ENCODE results near the gene UMAD1. TPM values are rescaled to one million over a fixed set of nuclear protein-coding genes. Genes with fewer than 3 reads are reported as not detected.

The UMAD1 gene
- total RNA-seq, 1 donor, result 17.0 TPM

GRCh38 chr7:7815395-7815794 lies 174.8 kb downstream of the UMAD1 start:
- no peak overlapping the region for H3K4me2 ChIP-seq (ENCODE audit: insufficient read depth, low read length)
- no peaks in the 10 kb centered on the region for H3K79me2 ChIP-seq (ENCODE audit: insufficient read depth, low read length)
- H3K36me3 ChIP-seq (ENCODE audit: insufficient read depth, low read length), result no peaks in the 10 kb centered on the region
- no peaks in the 10 kb centered on the region for H3K27me3 ChIP-seq (ENCODE audit: insufficient read depth, low read length)
- no peak for DNase-seq (ENCODE audit: insufficient read length, low spot score, missing footprints)
- no peak for TF ChIP-seq CTCF (IDR thresholded peaks at IDR 0.05; ENCODE audit: extremely low read depth, low read depth, low read length)
- H3K4me1 ChIP-seq (ENCODE audit: insufficient read depth, low read length), result no peaks in the 10 kb centered on the region
- no peaks in the 10 kb centered on the region for H3K9me3 ChIP-seq (ENCODE audit: low read depth, low read length)
- H3K4me3 ChIP-seq (ENCODE audit: insufficient read depth, low read length), result no peak overlapping the region
- no peak overlapping the region for H2AFZ ChIP-seq (ENCODE audit: low read length)
- H3K27ac ChIP-seq (ENCODE audit: low read depth, low read length), result no peak overlapping the region
- no peaks in the 10 kb centered on the region for H4K20me1 ChIP-seq (ENCODE audit: insufficient read depth, low read length)

- Histone ChIP-seq H3K4me3 (ENCODE audit: insufficient read depth, low read length) (no peak overlapping the region), H2AFZ (ENCODE audit: low read length) (no peak overlapping the region), H3K27me3 (ENCODE audit: insufficient read depth, low read length) (no peaks in the 10 kb centered on the region), H3K36me3 (ENCODE audit: insufficient read depth, low read length) (no peaks in the 10 kb centered on the region), H3K9me3 (ENCODE audit: low read depth, low read length) (no peaks in the 10 kb centered on the region), H4K20me1 (ENCODE audit: insufficient read depth, low read length) (no peaks in the 10 kb centered on the region), H3K4me2 (ENCODE audit: insufficient read depth, low read length) (no peak overlapping the region), H3K79me2 (ENCODE audit: insufficient read depth, low read length) (no peaks in the 10 kb centered on the region), H3K27ac (ENCODE audit: low read depth, low read length) (no peak overlapping the region), H3K4me1 (ENCODE audit: insufficient read depth, low read length) (no peaks in the 10 kb centered on the region)
- DNase-seq (ENCODE audit: insufficient read length, low spot score, missing footprints), result no peak
- no peak for TF ChIP-seq CTCF (IDR thresholded peaks at IDR 0.05; ENCODE audit: extremely low read depth, low read depth, low read length)
These were observed 175.5 kb downstream of the UMAD1 start for GRCh38 chr7:7816084-7816483.

- Histone ChIP-seq H4K20me1 (ENCODE audit: insufficient read depth, low read length) (no peaks in the 10 kb centered on the region), H2AFZ (ENCODE audit: low read length) (no peak overlapping the region), H3K27ac (ENCODE audit: low read depth, low read length) (no peak overlapping the region)
These were observed 176.4 kb downstream of the UMAD1 start for GRCh38 chr7:7816816-7817536.

More at GRCh38 chr7:7816816-7817536, 176.4 kb downstream of the UMAD1 start:
- no peaks in the 10 kb centered on the region for H3K36me3 ChIP-seq (ENCODE audit: insufficient read depth, low read length)
- H3K4me2 ChIP-seq (ENCODE audit: insufficient read depth, low read length), result no peak overlapping the region
- H3K4me1 ChIP-seq (ENCODE audit: insufficient read depth, low read length), result no peaks in the 10 kb centered on the region
- no peaks in the 10 kb centered on the region for H3K79me2 ChIP-seq (ENCODE audit: insufficient read depth, low read length)
- no peaks in the 10 kb centered on the region for H3K9me3 ChIP-seq (ENCODE audit: low read depth, low read length)
- H3K27me3 ChIP-seq (ENCODE audit: insufficient read depth, low read length), result no peaks in the 10 kb centered on the region
- TF ChIP-seq CTCF (IDR thresholded peaks at IDR 0.05; ENCODE audit: extremely low read depth, low read depth, low read length), result no peak
- no peak overlapping the region for H3K4me3 ChIP-seq (ENCODE audit: insufficient read depth, low read length)
- DNase-seq (ENCODE audit: insufficient read length, low spot score, missing footprints), result no peak
